Measurements from ENCODE around the gene ATP2C2.

Gene ATP2C2

GRCh38 chr16:84387021-84387420, 18.7 kb downstream of the ATP2C2 start:
- H3K36me3 ChIP-seq (ENCODE audit: low read length): no peaks in the 10 kb centered on the region
- H3K9ac ChIP-seq (ENCODE audit: low read length): no peak overlapping the region
- no peak overlapping the region for H2AFZ ChIP-seq (ENCODE audit: low read depth, low read length, severe bottlenecking)
- TF ChIP-seq EZH2phosphoT487 (conservative IDR thresholded peaks at IDR 0.05; ENCODE audit: low read length) (no peak), CTCF (IDR thresholded peaks at IDR 0.05; ENCODE audit: insufficient read depth, low read length, poor library complexity, severe bottlenecking) (no peak)
- H4K20me1 ChIP-seq (ENCODE audit: low read depth, low read length): no peaks in the 10 kb centered on the region
- H3K27me3 ChIP-seq (ENCODE audit: low read length): no peaks in the 10 kb centered on the region
- H3K27ac ChIP-seq (ENCODE audit: low read depth, low read length): no peak overlapping the region
- H3K4me2 ChIP-seq (ENCODE audit: low read depth, low read length, poor library complexity, severe bottlenecking): no peak overlapping the region
- H3K4me3 ChIP-seq (ENCODE audit: insufficient read depth, low read length, poor library complexity, severe bottlenecking): no peak overlapping the region
- no peaks in the 10 kb centered on the region for H3K9me3 ChIP-seq (ENCODE audit: insufficient read depth, low read length)
- no peaks in the 10 kb centered on the region for H3F3A ChIP-seq (ENCODE audit: insufficient read depth)
- no peaks in the 10 kb centered on the region for H3K9me2 ChIP-seq (replicated peaks; ENCODE audit: insufficient read depth, low read length)
- H3K79me2 ChIP-seq (ENCODE audit: insufficient read depth, low read length): no peaks in the 10 kb centered on the region

GRCh38 chr16:84390131-84390785, 21.9 kb downstream of the ATP2C2 start:
- no peak overlapping the region for H3K4me3 ChIP-seq (ENCODE audit: insufficient read depth, low read length, poor library complexity, severe bottlenecking)

GRCh38 chr16:84391151-84392030, 23.1 kb downstream of the ATP2C2 start:
- Histone ChIP-seq H3K27me3 (ENCODE audit: low read length) (no peaks in the 10 kb centered on the region), H2AFZ (ENCODE audit: low read depth, low read length, severe bottlenecking) (no peak overlapping the region), H4K20me1 (ENCODE audit: low read depth, low read length) (no peaks in the 10 kb centered on the region), H3K79me2 (ENCODE audit: insufficient read depth, low read length) (no peaks in the 10 kb centered on the region), H3K36me3 (ENCODE audit: low read length) (no peaks in the 10 kb centered on the region), H3K27ac (ENCODE audit: low read depth, low read length) (no peak overlapping the region), H3K9me3 (ENCODE audit: insufficient read depth, low read length) (no peaks in the 10 kb centered on the region), H3K4me3 (ENCODE audit: insufficient read depth, low read length, poor library complexity, severe bottlenecking) (no peak overlapping the region), H3K9me2 (replicated peaks; ENCODE audit: insufficient read depth, low read length) (no peaks in the 10 kb centered on the region), H3K9ac (ENCODE audit: low read length) (no peak overlapping the region), H3F3A (ENCODE audit: insufficient read depth) (no peaks in the 10 kb centered on the region), H3K4me2 (ENCODE audit: low read depth, low read length, poor library complexity, severe bottlenecking) (no peak overlapping the region)
- TF ChIP-seq EZH2phosphoT487 (conservative IDR thresholded peaks at IDR 0.05; ENCODE audit: low read length) (no peak), CTCF (IDR thresholded peaks at IDR 0.05; ENCODE audit: insufficient read depth, low read length, poor library complexity, severe bottlenecking) (no peak)

More at GRCh38 chr16:84390131-84390785, 21.9 kb downstream of the ATP2C2 start:
- Histone ChIP-seq H4K20me1 (ENCODE audit: low read depth, low read length) (no peaks in the 10 kb centered on the region), H2AFZ (ENCODE audit: low read depth, low read length, severe bottlenecking) (no peak overlapping the region), H3K27me3 (ENCODE audit: low read length) (no peaks in the 10 kb centered on the region), H3K9me2 (replicated peaks; ENCODE audit: insufficient read depth, low read length) (no peaks in the 10 kb centered on the region), H3F3A (ENCODE audit: insufficient read depth) (no peaks in the 10 kb centered on the region), H3K9me3 (ENCODE audit: insufficient read depth, low read length) (no peaks in the 10 kb centered on the region), H3K9ac (ENCODE audit: low read length) (no peak overlapping the region), H3K4me2 (ENCODE audit: low read depth, low read length, poor library complexity, severe bottlenecking) (no peak overlapping the region), H3K79me2 (ENCODE audit: insufficient read depth, low read length) (no peaks in the 10 kb centered on the region), H3K27ac (ENCODE audit: low read depth, low read length) (no peak overlapping the region), H3K36me3 (ENCODE audit: low read length) (no peaks in the 10 kb centered on the region)
- TF ChIP-seq EZH2phosphoT487 (conservative IDR thresholded peaks at IDR 0.05; ENCODE audit: low read length): no peak
- no peak for TF ChIP-seq CTCF (IDR thresholded peaks at IDR 0.05; ENCODE audit: insufficient read depth, low read length, poor library complexity, severe bottlenecking)

All from SU-DHL-6 (cell line).